ENCODE measurements around the gene SSH2. TPM values are rescaled to one million over a fixed set of nuclear protein-coding genes. Genes with fewer than 3 reads are reported as not detected.

SSH2 gene
- polyA plus RNA-seq, 3 donors, result 31.9 to 66.6 (median 54.0) TPM

GRCh38 chr17:29930409-29931010 lies 482 bp upstream of the SSH2 start:
- Mint-ChIP-seq H3K9me3 (no peaks in the 10 kb centered on the region), H3K4me1 (peaks cover 28% of the 10 kb centered on the region), H3K36me3 (peaks cover 3 to 4% of the 10 kb centered on the region in 2 donors), H3K27ac (peak overlapping the region in 2 of 7 donors; percentile 94 to 96), H3K4me3 (no peak overlapping the region), H3K27me3 (ENCODE audit: low read depth in 3 of 3) (peaks cover 0 to 3% (median 0%) of the 10 kb centered on the region in 3 donors)
- intact Hi-C loops (cut with micrococcal nuclease), result loop anchor here (1.0 to 10.0 kb wide), 3 partner anchors 122 to 286 kb away; no protein-coding TSS in a partner anchor
- Histone ChIP-seq H4K20me1 (ENCODE audit: insufficient read depth, low read length) (peaks cover 17% of the 10 kb centered on the region), H3K27me3 (ENCODE audit: control insufficient read depth in 2 of 2, insufficient read depth in 2 of 2, low read length in 2 of 2) (no peaks in the 10 kb centered on the region), H3K4me1 (ENCODE audit: control insufficient read depth in 1 of 2, insufficient read depth in 2 of 2, low read length in 2 of 2) (peaks cover 23 to 32% of the 10 kb centered on the region in 2 donors), H3K79me2 (ENCODE audit: insufficient read depth, low read length) (peaks cover 57% of the 10 kb centered on the region), H3K36me3 (replicated peaks in 1 of 2; ENCODE audit: control insufficient read depth in 1 of 2, insufficient read depth in 2 of 2, low read length in 2 of 2) (no peaks in the 10 kb centered on the region), H3K4me2 (replicated peaks; ENCODE audit: extremely low read depth, low read length, poor library complexity, severe bottlenecking) (peak overlapping the region; percentile 96), H3K9me3 (replicated peaks in 1 of 2; ENCODE audit: control insufficient read depth in 1 of 2, insufficient read depth in 1 of 2, low read length in 2 of 2) (no peaks in the 10 kb centered on the region), H3K9ac (ENCODE audit: insufficient read depth, low read length, poor library complexity, severe bottlenecking) (peak overlapping the region; percentile 93), H3K27ac (ENCODE audit: low read depth in 1 of 2, low read length in 2 of 2) (peak overlapping the region; percentile 77 to 95), H2AFZ (ENCODE audit: insufficient read depth, low read depth, low read length, poor library complexity, severe bottlenecking) (peak overlapping the region; percentile 94), H3K4me3 (replicated peaks in 1 of 3; ENCODE audit: low read depth in 2 of 3, low read length in 3 of 3) (peak overlapping the region; percentile 72 to 92 (median 91))
- WGBS (ENCODE audit: insufficient coverage), result 0% methylated on average over 4 of the region's 20 CpGs
- peak in 2 of 3 donors; percentile 18 to 21 for DNase-seq
- TF ChIP-seq, protein P1, sequence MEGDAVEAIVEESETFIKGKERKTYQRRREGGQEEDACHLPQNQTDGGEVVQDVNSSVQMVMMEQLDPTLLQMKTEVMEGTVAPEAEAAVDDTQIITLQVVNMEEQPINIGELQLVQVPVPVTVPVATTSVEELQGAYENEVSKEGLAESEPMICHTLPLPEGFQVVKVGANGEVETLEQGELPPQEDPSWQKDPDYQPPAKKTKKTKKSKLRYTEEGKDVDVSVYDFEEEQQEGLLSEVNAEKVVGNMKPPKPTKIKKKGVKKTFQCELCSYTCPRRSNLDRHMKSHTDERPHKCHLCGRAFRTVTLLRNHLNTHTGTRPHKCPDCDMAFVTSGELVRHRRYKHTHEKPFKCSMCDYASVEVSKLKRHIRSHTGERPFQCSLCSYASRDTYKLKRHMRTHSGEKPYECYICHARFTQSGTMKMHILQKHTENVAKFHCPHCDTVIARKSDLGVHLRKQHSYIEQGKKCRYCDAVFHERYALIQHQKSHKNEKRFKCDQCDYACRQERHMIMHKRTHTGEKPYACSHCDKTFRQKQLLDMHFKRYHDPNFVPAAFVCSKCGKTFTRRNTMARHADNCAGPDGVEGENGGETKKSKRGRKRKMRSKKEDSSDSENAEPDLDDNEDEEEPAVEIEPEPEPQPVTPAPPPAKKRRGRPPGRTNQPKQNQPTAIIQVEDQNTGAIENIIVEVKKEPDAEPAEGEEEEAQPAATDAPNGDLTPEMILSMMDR (IDR thresholded peaks at IDR 0.05), result no peak

- peak overlapping the region; percentile 93 for H3K9ac ChIP-seq (ENCODE audit: insufficient read depth, low read length, poor library complexity, severe bottlenecking)
- H3K27me3 Mint-ChIP-seq (ENCODE audit: low read depth in 3 of 3), result peaks cover 0 to 2% (median 0%) of the 10 kb centered on the region in 3 donors
- peak overlapping the region; percentile 96 for H3K4me2 ChIP-seq (replicated peaks; ENCODE audit: extremely low read depth, low read length, poor library complexity, severe bottlenecking)
- peak overlapping the region; percentile 94 for H2AFZ ChIP-seq (ENCODE audit: insufficient read depth, low read depth, low read length, poor library complexity, severe bottlenecking)
- H4K20me1 ChIP-seq (ENCODE audit: insufficient read depth, low read length), result peaks cover 17% of the 10 kb centered on the region
- peak overlapping the region; percentile 72 to 92 (median 91) for H3K4me3 ChIP-seq (replicated peaks in 1 of 3; ENCODE audit: low read depth in 2 of 3, low read length in 3 of 3)
- peak in 1 of 3 donors; percentile 9 for DNase-seq
- peak overlapping the region in 2 of 7 donors; percentile 94 to 96 for H3K27ac Mint-ChIP-seq
- H3K4me1 Mint-ChIP-seq, result peaks cover 28% of the 10 kb centered on the region
- H3K9me3 ChIP-seq (replicated peaks in 1 of 2; ENCODE audit: control insufficient read depth in 1 of 2, insufficient read depth in 1 of 2, low read length in 2 of 2), result no peaks in the 10 kb centered on the region
- no peaks in the 10 kb centered on the region for H3K9me3 Mint-ChIP-seq
- peaks cover 6 to 7% of the 10 kb centered on the region in 2 donors for H3K36me3 Mint-ChIP-seq
- no peak overlapping the region for H3K4me3 Mint-ChIP-seq
- H3K27ac ChIP-seq (ENCODE audit: low read depth in 1 of 2, low read length in 2 of 2), result peak overlapping the region; percentile 77 to 95
- H3K4me1 ChIP-seq (ENCODE audit: control insufficient read depth in 1 of 2, insufficient read depth in 2 of 2, low read length in 2 of 2), result peaks cover 23 to 32% of the 10 kb centered on the region in 2 donors
- peaks cover 71% of the 10 kb centered on the region for H3K79me2 ChIP-seq (ENCODE audit: insufficient read depth, low read length)
- intact Hi-C loops (cut with micrococcal nuclease), result loop anchor here in 1 of 2 donors (10.0 kb wide), 2 partner anchors 74 to 344 kb away; partner anchors contain the start of gene GIT1
- no peaks in the 10 kb centered on the region for H3K36me3 ChIP-seq (replicated peaks in 1 of 2; ENCODE audit: control insufficient read depth in 1 of 2, insufficient read depth in 2 of 2, low read length in 2 of 2)
- TF ChIP-seq, protein P1 (IDR thresholded peaks at IDR 0.05), result no peak
- 4% methylated on average over 12 of the region's 13 CpGs for WGBS (ENCODE audit: insufficient coverage)
- no peaks in the 10 kb centered on the region for H3K27me3 ChIP-seq (ENCODE audit: control insufficient read depth in 2 of 2, insufficient read depth in 2 of 2, low read length in 2 of 2)
Observed at GRCh38 chr17:29929006-29929532, 959 bp downstream of the SSH2 start.
